HTERT RPE-1 (cell line): ENCODE measurements around the gene CATSPERE.

ENCODE experiments used
- in situ Hi-C: fragments of 300-500 bp; cut with MboI; formaldehyde crosslinking; loops from 4 replicates; pipeline ENCODE4 v1.14.3; 2020; ENCODE audit warnings: low sequenced_read_pairs

Gene CATSPERE

GRCh38 chr1:244626709-244627108 lies 165.6 kb downstream of the CATSPERE start:
- in situ Hi-C loops: no loop called here

DNA sequence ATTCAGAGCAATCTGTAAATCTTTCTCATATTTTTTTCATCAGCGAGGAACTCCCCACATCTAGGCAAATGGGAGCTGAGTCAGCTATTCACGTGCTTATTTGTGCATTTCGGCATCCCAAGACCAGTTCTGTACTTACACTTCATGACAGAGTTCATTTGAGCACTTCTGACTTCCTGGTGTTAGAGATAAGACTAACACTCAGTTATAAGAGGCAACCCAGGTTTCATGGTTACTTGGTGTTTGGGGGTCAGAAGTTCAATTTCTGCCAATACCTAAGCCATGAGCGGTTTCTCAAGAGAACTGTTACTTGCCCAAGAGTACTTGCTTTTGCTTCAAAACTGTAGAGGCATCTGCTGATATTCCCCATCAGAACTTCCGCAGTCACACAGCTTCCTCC lies 167.7 kb downstream of the CATSPERE start:
- in situ Hi-C loops: no loop called here

GRCh38 chr1:244633140-244633539 lies 172.1 kb downstream of the CATSPERE start:
- in situ Hi-C loops: no loop called here

DNA sequence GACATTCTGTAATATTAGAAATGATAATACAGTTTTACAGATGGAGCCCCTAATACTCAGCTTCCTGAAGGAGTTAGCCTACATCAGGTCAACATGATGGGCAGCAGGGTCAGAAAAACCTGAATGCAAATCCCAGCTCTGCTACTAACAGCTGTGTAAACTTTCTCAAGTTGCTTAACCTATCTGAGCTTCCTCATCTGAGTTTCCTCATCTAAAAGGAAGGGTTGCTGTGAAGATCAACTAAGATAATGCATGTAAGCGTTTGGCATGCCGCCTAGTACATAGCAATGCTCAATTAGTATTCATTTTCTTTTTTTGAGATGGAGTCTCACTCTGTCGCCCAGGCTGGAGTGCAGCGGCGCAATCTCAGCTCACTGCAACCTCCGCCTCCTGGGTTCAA lies 173.5 kb downstream of the CATSPERE start:
- in situ Hi-C loops: no loop called here

GRCh38 chr1:244636488-244637259 lies 175.6 kb downstream of the CATSPERE start:
- in situ Hi-C loops: no loop called here

DNA sequence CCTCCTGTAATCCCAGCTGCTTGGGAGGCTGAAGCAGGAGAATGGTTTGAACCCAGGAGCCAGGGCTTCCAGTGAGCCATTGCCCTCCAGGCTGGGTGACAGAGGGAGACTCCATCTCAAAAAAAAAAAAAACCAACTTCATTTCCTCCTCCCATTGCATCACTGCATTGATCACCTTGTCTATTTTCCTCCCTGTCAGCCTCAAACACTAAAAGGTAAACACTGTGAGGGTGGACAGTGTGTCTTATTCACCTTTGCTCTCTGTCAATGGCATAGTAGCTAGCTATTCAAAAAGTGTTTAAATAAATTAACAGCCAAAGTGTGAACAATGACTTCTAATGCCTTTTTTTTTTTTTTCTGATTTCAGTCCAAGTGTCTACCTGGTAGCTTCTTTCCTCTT lies 178.5 kb downstream of the CATSPERE start:
- in situ Hi-C loops: no loop called here

GRCh38 chr1:244640917-244641316 lies 179.8 kb downstream of the CATSPERE start:
- in situ Hi-C loops: no loop called here

DNA sequence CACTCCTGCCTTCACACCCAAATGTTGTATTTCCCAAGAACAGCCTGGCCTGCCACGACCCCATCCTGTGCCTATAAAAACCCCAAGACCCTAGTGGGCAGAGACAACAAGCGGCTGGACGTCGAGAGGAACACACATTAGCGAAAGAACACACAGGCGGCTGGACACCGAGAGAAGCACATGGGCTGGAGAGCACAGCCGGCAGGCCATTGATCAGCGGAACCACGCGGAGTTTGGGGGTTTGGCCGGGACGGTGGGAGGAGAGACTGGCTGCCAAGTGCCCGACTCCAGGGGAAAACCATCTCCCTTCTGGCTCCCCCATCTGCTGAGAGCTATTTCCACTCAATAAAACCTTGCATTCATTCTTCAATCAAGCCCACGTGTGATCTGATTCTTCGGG lies 181.5 kb downstream of the CATSPERE start:
- in situ Hi-C loops: no loop called here

GRCh38 chr1:244642988-244643387 lies 181.9 kb downstream of the CATSPERE start:
- in situ Hi-C loops: no loop called here

GRCh38 chr1:244645414-244645813 lies 184.3 kb downstream of the CATSPERE start:
- in situ Hi-C loops: no loop called here

- in situ Hi-C loops: no loop called here
These were observed 184.8 kb downstream of the CATSPERE start for GRCh38 chr1:244645890-244646289.

DNA sequence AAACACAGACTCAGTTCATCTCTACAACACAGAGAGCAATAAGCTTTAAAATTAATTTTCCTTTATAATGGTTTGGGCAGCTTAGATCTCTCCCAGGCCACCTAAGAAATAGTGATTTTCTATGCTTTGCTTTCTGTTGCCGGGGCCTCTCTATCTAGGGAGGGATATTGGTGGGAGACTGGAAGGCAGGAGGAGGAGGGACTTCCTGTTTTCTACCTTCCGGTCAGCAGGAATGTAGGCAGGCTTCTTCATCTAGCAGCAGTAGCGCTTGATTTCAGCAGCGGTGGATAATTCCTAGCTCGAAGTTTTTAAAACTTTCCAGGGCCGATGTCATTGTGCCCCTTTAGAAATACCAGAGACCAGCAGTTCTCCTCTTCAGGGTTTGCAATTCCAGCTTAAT lies 186.7 kb downstream of the CATSPERE start:
- in situ Hi-C loops: no loop called here

GRCh38 chr1:244651956-244652622 lies 191.0 kb downstream of the CATSPERE start:
- in situ Hi-C loops: no loop called here

GRCh38 chr1:244652623-244653438 lies 191.8 kb downstream of the CATSPERE start, which contains the start of gene DESI2:
DESI2 (plus strand) TSS chr1:244653126; CDS start chr1:244653314, 188 bp downstream.
- in situ Hi-C loops: no loop called here

- in situ Hi-C loops: no loop called here
These were observed 192.5 kb downstream of the CATSPERE start for GRCh38 chr1:244653439-244654107.

DNA sequence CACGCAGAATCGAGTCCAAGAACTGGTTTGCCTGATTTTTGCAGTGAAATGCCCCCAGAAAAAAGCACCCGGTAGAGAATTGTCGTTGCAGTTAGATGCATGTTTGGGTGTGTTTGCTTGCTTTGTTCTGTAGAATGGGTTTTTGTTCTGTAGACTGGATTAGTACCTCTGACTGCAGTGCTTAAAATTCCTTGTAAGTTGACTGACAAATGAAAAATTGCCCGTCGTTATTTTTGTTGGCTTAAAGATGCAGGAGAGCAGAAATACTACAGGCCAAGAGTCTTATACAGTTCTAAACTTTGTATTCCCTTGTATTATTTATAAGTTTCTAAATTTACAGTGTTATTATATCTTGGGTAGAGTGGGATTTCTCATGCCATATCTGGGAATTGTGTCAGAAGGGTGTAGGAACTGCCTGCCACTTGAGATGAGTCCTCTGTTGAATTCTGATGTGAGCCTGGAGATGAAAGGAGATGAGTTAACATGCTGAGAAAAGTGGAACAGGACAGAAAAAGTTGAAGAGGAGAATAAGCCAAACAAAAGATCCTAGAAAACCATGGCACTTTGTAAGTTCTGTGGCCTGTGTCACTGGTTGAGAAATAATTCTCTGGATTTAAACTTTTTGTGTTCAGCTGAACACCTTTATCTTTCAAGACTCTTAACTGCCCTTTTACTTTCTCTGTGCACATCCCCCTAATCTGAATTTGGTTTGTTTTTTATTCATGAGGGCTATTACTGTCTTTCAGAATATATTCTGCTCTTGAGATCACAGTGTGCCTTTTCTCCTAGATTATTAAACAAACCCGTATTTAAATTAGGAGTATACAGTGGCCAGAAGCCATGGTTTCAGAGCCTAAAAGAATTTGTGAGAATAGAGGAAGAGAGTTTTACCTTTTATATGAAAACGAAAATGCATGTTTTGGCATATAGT lies 193.3 kb downstream of the CATSPERE start:
- in situ Hi-C loops: no loop called here

GRCh38 chr1:244655186-244655585 lies 194.1 kb downstream of the CATSPERE start:
- in situ Hi-C loops: no loop called here

- in situ Hi-C loops: no loop called here
These were observed 196.3 kb downstream of the CATSPERE start for GRCh38 chr1:244657421-244657820.

- in situ Hi-C loops: no loop called here
These were observed 198.6 kb downstream of the CATSPERE start for GRCh38 chr1:244659694-244660093.

GRCh38 chr1:244660595-244660994 lies 199.5 kb downstream of the CATSPERE start:
- in situ Hi-C loops: no loop called here
